ENCODE data around the gene PROM1. TPM values are rescaled to one million over a fixed set of nuclear protein-coding genes. Genes with fewer than 3 reads are reported as not detected.

The PROM1 gene
- total RNA-seq, 2 experiments from 2014 or later = not detected

- Mint-ChIP-seq H3K9me3 (no peaks in the 10 kb centered on the region), H3K4me3 (no peak overlapping the region), H3K36me3 (ENCODE audit: low read depth) (no peaks in the 10 kb centered on the region), H3K27me3 (no peaks in the 10 kb centered on the region), H3K4me1 (ENCODE audit: low read depth) (no peaks in the 10 kb centered on the region), H3K27ac (no peak overlapping the region)
- H3K27me3 ChIP-seq (ENCODE audit: control insufficient read depth in 1 of 2, insufficient read depth in 2 of 2, low read length in 2 of 2) = no peaks in the 10 kb centered on the region
- ATAC-seq (ENCODE audit: poor library complexity) (no peak), DNase-seq (no peak)
- intact Hi-C loops (cut with DNase I, micrococcal nuclease) = no loop called here
- no peak for TF ChIP-seq CTCF (IDR thresholded peaks at IDR 0.05)
- no peaks in the 10 kb centered on the region for H3K36me3 ChIP-seq (ENCODE audit: insufficient read depth, low read length)
- no peaks in the 10 kb centered on the region for H3K9me3 ChIP-seq (ENCODE audit: control insufficient read depth in 1 of 2, insufficient read depth in 1 of 2, low read length in 2 of 2)
- H3K4me1 ChIP-seq (ENCODE audit: insufficient read depth, low read length) = no peaks in the 10 kb centered on the region
- no peak overlapping the region for H3K27ac ChIP-seq (ENCODE audit: low read depth in 1 of 2, low read length in 2 of 2)
- H3K4me3 ChIP-seq (ENCODE audit: low read length) = no peak overlapping the region
- ChIA-PET POLR2A (no interaction called here), CTCF (no interaction called here)
Observed at GRCh38 chr4:16034010-16034748, 49.6 kb downstream of the PROM1 start.

- H3K9me3 Mint-ChIP-seq = no peaks in the 10 kb centered on the region
- TF ChIP-seq CTCF (IDR thresholded peaks at IDR 0.05) = no peak
- CTCF ChIA-PET = no interaction called here
- H3K4me1 Mint-ChIP-seq (ENCODE audit: low read depth) = no peaks in the 10 kb centered on the region
- DNase-seq (no peak), ATAC-seq (ENCODE audit: poor library complexity) (no peak)
- no peaks in the 10 kb centered on the region for H3K36me3 Mint-ChIP-seq (ENCODE audit: low read depth)
- H3K27me3 Mint-ChIP-seq = peaks cover 4% of the 10 kb centered on the region
- POLR2A ChIA-PET = no interaction called here
- Histone ChIP-seq H3K27ac (ENCODE audit: low read depth in 1 of 2, low read length in 2 of 2) (no peak overlapping the region), H3K27me3 (ENCODE audit: control insufficient read depth in 1 of 2, insufficient read depth in 2 of 2, low read length in 2 of 2) (no peaks in the 10 kb centered on the region), H3K4me1 (ENCODE audit: insufficient read depth, low read length) (no peaks in the 10 kb centered on the region), H3K9me3 (ENCODE audit: control insufficient read depth in 1 of 2, insufficient read depth in 1 of 2, low read length in 2 of 2) (no peaks in the 10 kb centered on the region), H3K4me3 (ENCODE audit: low read length) (no peak overlapping the region), H3K36me3 (ENCODE audit: insufficient read depth, low read length) (no peaks in the 10 kb centered on the region)
- H3K4me3 Mint-ChIP-seq = no peak overlapping the region
- no peak overlapping the region for H3K27ac Mint-ChIP-seq
- intact Hi-C loops (cut with DNase I, micrococcal nuclease) = no loop called here
Observed at GRCh38 chr4:16032396-16032770, 51.4 kb downstream of the PROM1 start.

- Histone ChIP-seq H3K9me3 (ENCODE audit: control insufficient read depth in 1 of 2, insufficient read depth in 1 of 2, low read length in 2 of 2) (no peaks in the 10 kb centered on the region), H3K27ac (ENCODE audit: low read depth in 1 of 2, low read length in 2 of 2) (no peak overlapping the region), H3K4me3 (ENCODE audit: low read length) (no peak overlapping the region), H3K4me1 (ENCODE audit: insufficient read depth, low read length) (no peaks in the 10 kb centered on the region), H3K36me3 (ENCODE audit: insufficient read depth, low read length) (no peaks in the 10 kb centered on the region), H3K27me3 (ENCODE audit: control insufficient read depth in 1 of 2, insufficient read depth in 2 of 2, low read length in 2 of 2) (no peaks in the 10 kb centered on the region)
- no peak for TF ChIP-seq CTCF (IDR thresholded peaks at IDR 0.05)
- ChIA-PET POLR2A (no interaction called here), CTCF (no interaction called here)
- DNase-seq (no peak), ATAC-seq (ENCODE audit: poor library complexity) (no peak)
- H3K4me1 Mint-ChIP-seq (ENCODE audit: low read depth) = no peaks in the 10 kb centered on the region
- no peak overlapping the region for H3K27ac Mint-ChIP-seq
- H3K36me3 Mint-ChIP-seq (ENCODE audit: low read depth) = no peaks in the 10 kb centered on the region
- intact Hi-C loops (cut with DNase I, micrococcal nuclease) = no loop called here
- no peak overlapping the region for H3K4me3 Mint-ChIP-seq
- H3K9me3 Mint-ChIP-seq = no peaks in the 10 kb centered on the region
- peaks cover 8% of the 10 kb centered on the region for H3K27me3 Mint-ChIP-seq
Observed at GRCh38 chr4:16031546-16032395, 52.1 kb downstream of the PROM1 start.
